CD4-positive, alpha-beta T cell treated with Interleukin-6 for 4 hours (primary cell): ENCODE measurements around the gene TPPP3.
"Not testable (repeated sequence)": the region's sequence is repeated elsewhere in the genome, so short reads cannot be mapped to it uniquely, and the experiment has no call there.

Experiments
- DNase-seq: peaks from one replicate; pipeline ENCODE4 v3.0.0-alpha.2; 2020; ENCODE audit warnings: mixed read lengths

Gene TPPP3

GRCh38 chr16:67388591-67388990, 4.7 kb downstream of the TPPP3 start:
- DNase-seq, result no peak

GRCh38 chr16:67388191-67388590, 5.1 kb downstream of the TPPP3 start:
- DNase-seq, result no peak

GRCh38 chr16:67387479-67388079, 5.7 kb downstream of the TPPP3 start:
- no peak for DNase-seq

GRCh38 chr16:67386861-67387455, 6.3 kb downstream of the TPPP3 start:
- DNase-seq, result no peak

- no peak for DNase-seq
Observed at GRCh38 chr16:67384778-67385510, 8.4 kb downstream of the TPPP3 start.

GRCh38 chr16:67383284-67383683, 10.0 kb downstream of the TPPP3 start:
- DNase-seq, result no peak

- DNase-seq, result no peak
Observed at GRCh38 chr16:67378642-67379041, 14.7 kb downstream of the TPPP3 start.

GRCh38 chr16:67376012-67376411, 17.3 kb downstream of the TPPP3 start:
- DNase-seq, result not testable (repeated sequence)

- no peak for DNase-seq
Observed at GRCh38 chr16:67372664-67373063, 20.6 kb downstream of the TPPP3 start.

GRCh38 chr16:67370661-67371060, 22.6 kb downstream of the TPPP3 start:
- DNase-seq, result no peak

GRCh38 chr16:67364600-67365235, 28.6 kb downstream of the TPPP3 start:
- DNase-seq, result no peak

- DNase-seq, result no peak
Observed at GRCh38 chr16:67361038-67361437, 32.3 kb downstream of the TPPP3 start.

GRCh38 chr16:67359540-67360269, 33.6 kb downstream of the TPPP3 start:
- not testable (repeated sequence) for DNase-seq

GRCh38 chr16:67357561-67357960, 35.7 kb downstream of the TPPP3 start:
- no peak for DNase-seq

- no peak for DNase-seq
Observed at GRCh38 chr16:67356396-67356795, 36.9 kb downstream of the TPPP3 start.

GRCh38 chr16:67352463-67352862, 40.8 kb downstream of the TPPP3 start:
- not testable (repeated sequence) for DNase-seq

GRCh38 chr16:67350324-67350723, 43.0 kb downstream of the TPPP3 start:
- DNase-seq, result no peak

- no peak for DNase-seq
Observed at GRCh38 chr16:67349172-67349571, 44.1 kb downstream of the TPPP3 start.

GRCh38 chr16:67346341-67346740, 47.0 kb downstream of the TPPP3 start:
- DNase-seq, result no peak

GRCh38 chr16:67345401-67345800, 47.9 kb downstream of the TPPP3 start:
- DNase-seq, result no peak

GRCh38 chr16:67342616-67343015, 50.7 kb downstream of the TPPP3 start:
- DNase-seq, result no peak

- no peak for DNase-seq
Observed at GRCh38 chr16:67341250-67341649, 52.0 kb downstream of the TPPP3 start.
